ENCODE results near the gene SLC4A1.

Gene SLC4A1

DNA sequence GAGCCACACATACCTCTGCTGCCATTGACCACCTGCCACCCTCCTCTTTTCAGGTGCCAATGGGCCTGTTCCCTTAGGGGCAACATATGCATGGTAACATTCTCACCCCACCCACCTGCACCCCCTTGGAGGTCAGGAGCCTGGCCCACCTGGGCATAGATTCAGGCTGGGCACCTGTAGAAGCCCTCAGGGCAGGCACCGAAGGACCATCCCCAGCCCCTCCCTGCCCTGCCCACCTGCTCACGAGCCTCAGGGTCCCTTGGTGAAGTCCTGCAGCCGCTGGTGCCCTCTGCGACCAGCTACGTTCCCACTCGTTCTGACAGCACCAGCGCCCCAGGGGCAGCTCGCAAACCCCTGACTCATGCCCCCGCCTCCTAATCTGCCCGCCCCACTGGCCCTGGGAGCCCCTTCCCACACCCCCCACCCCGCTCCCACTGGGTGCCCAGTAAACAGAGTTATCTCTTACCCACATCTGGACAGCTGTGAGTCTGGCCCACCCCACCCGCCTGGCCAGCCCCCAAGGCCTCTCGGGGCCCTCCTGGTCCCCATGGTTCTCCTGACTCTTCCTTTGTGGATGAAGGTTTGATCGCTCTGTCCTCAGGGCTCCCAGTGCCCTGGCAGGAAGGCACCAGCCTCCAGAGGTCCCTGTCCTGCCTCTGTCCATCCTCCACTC lies at the start of gene SLC4A1:
Gene SLC4A1, minus strand, starts transcription at position 318 of the 673 bp plus-strand sequence. CDS start 5,269 bp downstream, outside the sequence.
- no peak for DNase-seq (ENCODE audit: low spot score)

DNA sequence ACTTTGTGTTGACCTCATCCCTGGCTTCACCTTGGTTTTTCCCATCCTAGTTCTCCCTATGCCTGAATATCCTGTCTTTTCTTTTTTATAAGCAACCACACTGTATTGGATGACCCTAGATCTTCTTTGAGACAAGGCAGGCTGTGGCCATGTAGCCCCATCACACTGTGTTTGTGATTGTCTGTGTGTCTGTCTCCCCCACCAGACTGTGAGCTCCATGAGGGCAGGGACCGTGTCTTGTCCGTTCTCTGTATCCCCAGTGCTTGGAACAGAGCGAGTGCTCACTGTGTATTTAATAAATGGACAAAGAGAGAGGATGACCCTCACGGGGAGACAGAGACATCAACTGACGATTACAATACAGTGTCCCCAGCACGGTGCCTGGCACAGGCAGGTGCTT lies 49.6 kb upstream of the SLC4A1 start:
- DNase-seq (ENCODE audit: low spot score), result no peak

DNA sequence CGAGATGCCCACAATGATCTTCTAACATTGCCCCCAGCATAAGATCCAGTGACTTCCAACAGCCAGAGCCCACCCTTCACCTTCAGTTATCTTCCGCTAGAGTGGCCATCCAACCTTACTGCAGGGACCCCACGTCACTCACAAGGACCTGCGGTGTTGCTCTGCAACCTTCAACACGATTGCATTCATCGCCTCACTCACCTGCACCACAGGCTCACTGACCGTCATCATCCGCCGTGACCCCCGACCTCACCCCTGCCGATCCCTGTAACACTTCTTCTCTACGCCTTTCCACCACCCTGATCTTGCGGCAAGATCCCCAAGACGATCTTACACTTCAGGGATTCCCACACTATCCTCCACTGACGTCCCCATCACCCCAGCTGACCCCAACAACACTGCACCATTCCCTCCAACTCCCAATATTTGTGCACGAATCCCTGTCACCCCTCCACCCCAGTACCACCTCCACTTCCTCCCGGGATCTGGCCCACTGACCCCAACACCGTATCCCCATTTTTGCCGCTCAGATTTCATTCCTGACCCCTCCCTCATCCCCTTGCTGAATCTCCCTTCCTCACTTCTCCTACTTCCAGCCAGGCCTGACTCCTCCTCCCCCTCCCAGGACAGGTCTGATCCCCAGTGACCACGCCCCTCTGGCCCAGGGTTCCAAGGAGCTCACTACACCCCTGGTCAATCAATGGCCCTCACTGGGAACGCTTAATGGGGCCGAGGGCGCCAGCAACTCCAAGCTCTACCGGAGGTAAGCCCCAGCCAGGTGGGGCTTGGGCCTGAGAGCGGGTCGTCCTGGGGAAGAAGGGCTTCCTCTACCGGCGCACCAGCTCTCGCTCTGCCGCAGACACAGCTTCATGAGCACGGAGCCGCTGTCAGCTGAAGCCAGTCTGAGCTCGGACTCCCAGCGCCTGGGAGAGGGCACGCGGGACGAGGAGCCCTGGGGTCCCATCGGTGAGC lies 48.1 kb upstream of the SLC4A1 start:
- DNase-seq (ENCODE audit: low spot score), result no peak

- peak; percentile 62 for DNase-seq (ENCODE audit: low spot score)
These were observed 47.1 kb upstream of the SLC4A1 start for GRCh38 chr17:44314869-44315661.

GRCh38 chr17:44314524-44314868 lies 46.6 kb upstream of the SLC4A1 start:
- DNase-seq (ENCODE audit: low spot score), result no peak

DNA sequence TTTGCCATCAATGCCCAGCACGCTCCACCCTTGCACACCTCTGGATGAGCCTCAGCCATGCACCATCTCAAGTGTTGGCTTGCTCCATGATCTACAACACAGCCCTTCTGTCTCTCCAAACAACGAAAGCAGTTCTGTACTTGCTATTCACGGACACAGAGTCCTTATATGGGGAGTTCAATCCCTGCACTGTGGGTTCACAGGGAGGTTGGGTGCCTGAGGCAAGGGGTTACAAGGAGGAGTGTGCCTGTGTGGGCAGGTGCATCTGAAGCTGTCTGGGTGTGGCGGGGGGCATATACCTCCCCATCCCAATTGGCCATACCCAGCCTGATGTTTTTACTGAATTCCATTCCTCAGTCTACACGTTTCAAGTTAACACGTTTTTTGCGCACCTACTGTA lies 46.1 kb upstream of the SLC4A1 start:
- no peak for DNase-seq (ENCODE audit: low spot score)

DNA sequence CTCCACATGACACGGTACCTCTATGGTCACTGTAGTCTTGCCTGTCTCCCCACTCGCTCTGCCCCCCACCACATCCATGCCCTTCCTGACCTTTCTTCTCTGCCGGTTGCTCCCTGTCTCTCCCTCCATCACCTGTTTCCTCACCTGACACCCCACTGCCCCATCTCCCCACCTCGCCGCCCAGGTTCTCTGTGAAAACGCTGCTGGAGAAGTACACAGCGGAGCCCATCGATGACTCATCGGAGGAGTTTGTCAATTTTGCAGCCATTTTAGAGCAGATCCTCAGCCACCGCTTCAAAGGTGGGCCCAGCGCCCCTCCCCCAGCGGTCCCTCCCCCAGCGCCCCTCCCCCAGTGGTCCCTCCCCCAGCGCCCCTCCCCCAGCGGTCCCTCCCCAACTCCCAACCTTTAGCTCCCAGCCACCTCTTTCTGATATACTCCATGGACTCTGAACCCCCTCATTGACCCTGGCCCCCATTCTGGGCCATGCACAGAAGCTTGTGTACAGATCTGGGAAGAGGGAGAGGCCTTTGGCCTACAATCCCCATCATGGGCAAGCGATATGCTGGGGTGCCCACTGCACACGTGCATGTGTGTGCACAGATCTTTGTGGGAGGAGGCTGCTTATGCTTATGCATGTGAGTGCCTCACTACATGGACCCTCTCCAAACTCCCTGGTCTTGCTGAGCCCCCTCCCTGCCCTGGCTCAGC lies 44.6 kb upstream of the SLC4A1 start:
- DNase-seq (ENCODE audit: low spot score), result no peak

GRCh38 chr17:44311562-44312181 lies 43.7 kb upstream of the SLC4A1 start:
- DNase-seq (ENCODE audit: low spot score), result no peak

GRCh38 chr17:44310609-44311376 lies 42.9 kb upstream of the SLC4A1 start:
- DNase-seq (ENCODE audit: low spot score), result no peak

DNA sequence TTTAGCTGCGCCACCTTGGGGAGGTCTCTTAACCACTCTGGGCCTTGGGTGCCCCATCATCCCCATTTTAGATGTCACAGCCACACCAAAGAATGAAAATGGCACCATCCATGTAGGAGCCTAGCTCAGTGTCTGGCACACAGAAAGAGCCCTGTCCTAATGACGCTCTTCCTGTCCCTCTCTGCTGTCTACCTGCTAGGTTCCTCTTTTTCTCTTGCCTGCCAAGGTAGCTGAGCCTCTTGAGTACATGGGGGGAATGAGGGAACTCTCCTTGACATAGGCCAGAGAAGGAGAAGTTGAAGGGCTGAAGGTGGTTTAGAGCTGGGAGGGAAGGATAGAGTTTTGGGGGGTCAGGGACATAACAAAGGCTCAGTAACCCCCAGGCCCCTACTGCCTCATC lies 42.3 kb upstream of the SLC4A1 start:
- no peak for DNase-seq (ENCODE audit: low spot score)

DNA sequence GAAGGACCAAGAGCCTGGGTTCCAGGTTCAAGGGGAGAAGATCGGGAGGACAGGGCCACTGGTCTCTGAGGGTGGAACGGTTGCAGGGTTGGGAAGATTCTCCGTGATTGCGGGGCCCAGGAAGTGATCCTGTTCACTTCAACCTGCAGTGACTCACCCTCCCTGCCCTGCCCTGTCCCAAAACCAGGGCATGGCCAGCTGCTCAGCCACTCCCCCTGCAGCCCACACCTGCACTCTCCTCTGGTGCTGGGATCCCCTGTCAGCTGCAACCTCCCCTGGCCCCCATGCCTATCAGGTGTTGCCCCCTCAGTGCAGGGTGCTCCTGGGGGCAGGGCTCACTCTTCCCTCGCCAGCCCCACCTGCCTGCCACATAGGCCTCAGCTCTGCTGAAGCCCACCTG lies 41.5 kb upstream of the SLC4A1 start:
- no peak for DNase-seq (ENCODE audit: low spot score)

- no peak for DNase-seq (ENCODE audit: low spot score)
These were observed 40.9 kb upstream of the SLC4A1 start for GRCh38 chr17:44308865-44309264.

DNA sequence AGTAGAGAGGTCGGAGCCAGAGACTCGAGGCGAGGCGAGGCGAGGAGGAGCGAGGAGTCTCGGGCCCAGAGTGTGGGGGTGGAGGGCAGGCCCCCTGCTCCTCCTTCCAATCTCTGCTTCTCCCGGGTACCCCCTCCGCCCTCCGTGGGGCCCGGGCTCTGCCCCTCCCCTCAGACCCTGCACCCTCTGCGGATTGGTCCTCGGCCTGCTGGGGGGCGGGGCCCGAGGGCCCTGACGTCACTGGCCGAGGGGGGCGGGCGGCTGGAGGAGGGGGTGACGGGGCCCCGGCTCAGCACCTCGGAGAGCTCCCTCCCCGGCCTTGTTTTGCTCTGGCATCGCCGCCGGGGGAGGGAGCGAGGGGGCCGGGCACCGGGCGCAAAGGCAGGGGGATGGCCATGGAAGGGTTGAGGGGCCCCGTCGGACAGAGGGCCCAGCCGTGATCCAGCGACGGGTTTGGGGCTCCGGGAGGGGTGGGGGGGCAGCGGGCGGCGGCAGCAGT lies 40.4 kb upstream of the SLC4A1 start, which contains the start of gene RUNDC3A:
Gene RUNDC3A, plus strand, starts transcription at position 282 of the 499 bp plus-strand sequence. CDS start 232 bp downstream, outside the sequence.
- DNase-seq (ENCODE audit: low spot score), result peak; percentile 97

GRCh38 chr17:44307387-44308186 lies 39.7 kb upstream of the SLC4A1 start:
- no peak for DNase-seq (ENCODE audit: low spot score)

- no peak for DNase-seq (ENCODE audit: low spot score)
These were observed 36.7 kb upstream of the SLC4A1 start for GRCh38 chr17:44304651-44305050.

- no peak for DNase-seq (ENCODE audit: low spot score)
These were observed 30.0 kb upstream of the SLC4A1 start for GRCh38 chr17:44297975-44298374.

GRCh38 chr17:44293509-44294226 lies 25.7 kb upstream of the SLC4A1 start:
- DNase-seq (ENCODE audit: low spot score), result no peak

- no peak for DNase-seq (ENCODE audit: low spot score)
These were observed 19.7 kb upstream of the SLC4A1 start for GRCh38 chr17:44287651-44288050.

- DNase-seq (ENCODE audit: low spot score), result no peak
These were observed 16.1 kb upstream of the SLC4A1 start for GRCh38 chr17:44284024-44284400.

Data from germinal center (tissue), 1 donor.